Ectodermal cell (in vitro differentiated cells): ENCODE data around the gene MED17.

ENCODE experiments used
- H3K27ac ChIP-seq: 2 replicates; pipeline ENCODE4 v1.7.0; 2013; ENCODE audit warnings: mild to moderate bottlenecking, low read depth, low read length; ENCODE audit not compliant: insufficient read depth, poor library complexity, severe bottlenecking
- H3K27me3 ChIP-seq: 2 replicates; pipeline ENCODE4 v1.7.0; 2013; ENCODE audit warnings: mild to moderate bottlenecking, low read length; ENCODE audit not compliant: insufficient read depth, control insufficient read depth, poor library complexity, severe bottlenecking
- H3K36me3 ChIP-seq: one replicate; pipeline ENCODE4 v1.7.0; 2013; ENCODE audit warnings: low read length; ENCODE audit not compliant: control insufficient read depth, insufficient read depth
- H3K4me1 ChIP-seq: one replicate; pipeline ENCODE4 v1.7.0; 2013; ENCODE audit warnings: low read length; ENCODE audit not compliant: control insufficient read depth, insufficient read depth
- H3K4me3 ChIP-seq: 2 replicates; pipeline ENCODE4 v1.7.0; 2013; ENCODE audit warnings: low read depth, low read length, control low read depth; ENCODE audit not compliant: insufficient read depth
- H3K9me3 ChIP-seq: 2 replicates; pipeline ENCODE4 v1.7.0; 2013; ENCODE audit warnings: mild to moderate bottlenecking, low read length, moderate library complexity; ENCODE audit not compliant: control insufficient read depth
- WGBS, 2 experiments: methylation state at CpG; one replicate each; pipeline ENCODE4 v1.1.7; 2013; ENCODE audit warnings: missing lambda C conversion rate in 2 of 2; 5-methylcytosine and 5-hydroxymethylcytosine counted together

The MED17 gene

GRCh38 chr11:93845181-93846092 lies 61.4 kb downstream of the MED17 start:
- H3K4me1 ChIP-seq, result no peaks in the 10 kb centered on the region
- H3K27me3 ChIP-seq, result no peaks in the 10 kb centered on the region
- no peak overlapping the region for H3K27ac ChIP-seq
- no peaks in the 10 kb centered on the region for H3K9me3 ChIP-seq
- no peaks in the 10 kb centered on the region for H3K36me3 ChIP-seq
- H3K4me3 ChIP-seq, result no peak overlapping the region
- WGBS, 2 experiments, result 82 to 89% methylated on average over 8 of the region's 8 CpGs

- Histone ChIP-seq H3K4me1 (no peaks in the 10 kb centered on the region), H3K27ac (no peak overlapping the region), H3K27me3 (no peaks in the 10 kb centered on the region), H3K4me3 (no peak overlapping the region), H3K9me3 (no peaks in the 10 kb centered on the region), H3K36me3 (no peaks in the 10 kb centered on the region)
- 89 to 94% methylated on average over 2 of the region's 2 CpGs for WGBS, 2 experiments
Observed at GRCh38 chr11:93846411-93846810, 62.3 kb downstream of the MED17 start.

- no peak overlapping the region for H3K27ac ChIP-seq
- no peaks in the 10 kb centered on the region for H3K36me3 ChIP-seq
- H3K27me3 ChIP-seq, result no peaks in the 10 kb centered on the region
- H3K4me3 ChIP-seq, result no peak overlapping the region
- 89 to 96% methylated on average over 5 of the region's 5 CpGs for WGBS, 2 experiments
- H3K4me1 ChIP-seq, result no peaks in the 10 kb centered on the region
- no peaks in the 10 kb centered on the region for H3K9me3 ChIP-seq
Observed at GRCh38 chr11:93849201-93849600, 65.1 kb downstream of the MED17 start.

GRCh38 chr11:93849751-93850593 lies 65.9 kb downstream of the MED17 start:
- WGBS, 2 experiments, result 49% methylated on average over 67 of the region's 67 CpGs
- H3K4me1 ChIP-seq, result no peaks in the 10 kb centered on the region
- no peak overlapping the region for H3K27ac ChIP-seq
- H3K36me3 ChIP-seq, result no peaks in the 10 kb centered on the region
- peak overlapping the region; percentile 32 for H3K4me3 ChIP-seq
- no peaks in the 10 kb centered on the region for H3K27me3 ChIP-seq
- no peaks in the 10 kb centered on the region for H3K9me3 ChIP-seq

GRCh38 chr11:93850594-93851018 lies 66.5 kb downstream of the MED17 start, which contains the start of gene VSTM5:
Gene VSTM5, minus strand, starts transcription at chr11:93850618. Its CDS starts 116 bp downstream, at chr11:93850502.
- H3K4me3 ChIP-seq, result peak within 1 kb of the TSS; percentile 32
- no peaks in the 10 kb centered on the region for H3K9me3 ChIP-seq
- no peaks in the 10 kb centered on the region for H3K4me1 ChIP-seq
- no peaks in the 10 kb centered on the region for H3K27me3 ChIP-seq
- no peaks in the 10 kb centered on the region for H3K36me3 ChIP-seq
- H3K27ac ChIP-seq, result no peak within 1 kb of the TSS
- WGBS, 2 experiments, result 79 to 80% methylated on average over 6 of the region's 6 CpGs

- H3K4me1 ChIP-seq, result no peaks in the 10 kb centered on the region
- H3K36me3 ChIP-seq, result no peaks in the 10 kb centered on the region
- H3K27ac ChIP-seq, result no peak overlapping the region
- no peaks in the 10 kb centered on the region for H3K9me3 ChIP-seq
- H3K27me3 ChIP-seq, result no peaks in the 10 kb centered on the region
- no peak overlapping the region for H3K4me3 ChIP-seq
- 94 to 97% methylated on average over 5 of the region's 5 CpGs for WGBS, 2 experiments
Observed at GRCh38 chr11:93852242-93852641, 68.2 kb downstream of the MED17 start.

GRCh38 chr11:93857413-93858120 lies 73.5 kb downstream of the MED17 start:
- H3K4me3 ChIP-seq, result no peak overlapping the region
- H3K27ac ChIP-seq, result no peak overlapping the region
- H3K27me3 ChIP-seq, result no peaks in the 10 kb centered on the region
- H3K9me3 ChIP-seq, result no peaks in the 10 kb centered on the region
- 77 to 86% methylated on average over 3 of the region's 3 CpGs for WGBS, 2 experiments
- H3K36me3 ChIP-seq, result no peaks in the 10 kb centered on the region
- no peaks in the 10 kb centered on the region for H3K4me1 ChIP-seq

GRCh38 chr11:93858121-93858775 lies 74.2 kb downstream of the MED17 start:
- Histone ChIP-seq H3K27ac (no peak overlapping the region), H3K36me3 (no peaks in the 10 kb centered on the region), H3K9me3 (no peaks in the 10 kb centered on the region), H3K4me3 (no peak overlapping the region), H3K27me3 (no peaks in the 10 kb centered on the region), H3K4me1 (no peaks in the 10 kb centered on the region)
- WGBS, 2 experiments, result 73 to 76% methylated on average over 3 of the region's 3 CpGs

- Histone ChIP-seq H3K27me3 (no peaks in the 10 kb centered on the region), H3K36me3 (no peaks in the 10 kb centered on the region), H3K9me3 (no peaks in the 10 kb centered on the region), H3K4me3 (no peak overlapping the region), H3K4me1 (no peaks in the 10 kb centered on the region), H3K27ac (no peak overlapping the region)
- WGBS, 2 experiments, result 89 to 93% methylated on average over 4 of the region's 4 CpGs
Observed at GRCh38 chr11:93861808-93862207, 77.7 kb downstream of the MED17 start.
